ENCODE measurements around the gene MRPL49. TPM values are rescaled to one million over a fixed set of nuclear protein-coding genes. Genes with fewer than 3 reads are reported as not detected.

Gene MRPL49
- total RNA-seq: 10 to 100 TPM; 61.7 to 87.7 TPM

- H3K27me3 Mint-ChIP-seq: no peaks in the 10 kb centered on the region
- H3K27ac Mint-ChIP-seq: peak within 1 kb of the TSS; percentile 97
- peaks cover 86% of the 10 kb centered on the region for H3K36me3 Mint-ChIP-seq (ENCODE audit: low read depth)
- H3K9me3 Mint-ChIP-seq: no peaks in the 10 kb centered on the region
- peaks cover 23% of the 10 kb centered on the region for H3K4me1 Mint-ChIP-seq
- peak; percentile 91 for ATAC-seq (replicated peaks)
- peak within 1 kb of the TSS; percentile 99 for H3K4me3 Mint-ChIP-seq
Observed at GRCh38 chr11:65121865-65122696, at the start of gene MRPL49, which contains the start of gene FAU. MRPL49 (plus strand) TSS chr11:65122321; CDS start chr11:65122347, 26 bp downstream. FAU (minus strand) TSS chr11:65122134; CDS start chr11:65121813, 321 bp downstream.

DNA sequence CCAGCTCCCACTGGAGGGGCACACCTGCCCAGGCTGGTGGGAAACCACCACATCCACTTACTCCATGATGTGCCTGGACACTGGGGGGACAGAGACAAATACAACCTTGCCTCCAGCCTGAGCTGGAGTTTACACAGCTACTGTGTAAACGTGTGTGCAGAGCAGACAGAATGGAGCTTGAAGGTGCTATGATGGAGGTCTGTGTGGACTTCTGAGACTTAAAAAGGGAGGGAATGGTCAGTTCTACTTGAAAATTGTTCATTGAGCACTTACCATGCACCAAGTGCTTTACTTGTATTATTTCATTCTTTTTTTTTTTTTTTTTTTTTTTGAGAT lies 49.5 kb upstream of the MRPL49 start:
- H3K36me3 Mint-ChIP-seq (ENCODE audit: low read depth): peaks cover 17% of the 10 kb centered on the region
- no peaks in the 10 kb centered on the region for H3K27me3 Mint-ChIP-seq
- no peak overlapping the region for H3K4me3 Mint-ChIP-seq
- no peak for ATAC-seq (replicated peaks)
- no peaks in the 10 kb centered on the region for H3K9me3 Mint-ChIP-seq
- no peak overlapping the region for H3K27ac Mint-ChIP-seq
- H3K4me1 Mint-ChIP-seq: no peaks in the 10 kb centered on the region

GRCh38 chr11:65077451-65077850 lies 44.7 kb upstream of the MRPL49 start:
- Mint-ChIP-seq H3K4me3 (no peak overlapping the region), H3K36me3 (ENCODE audit: low read depth) (peaks cover 65% of the 10 kb centered on the region), H3K9me3 (no peaks in the 10 kb centered on the region), H3K27ac (no peak overlapping the region), H3K4me1 (peaks cover 18% of the 10 kb centered on the region), H3K27me3 (no peaks in the 10 kb centered on the region)
- no peak for ATAC-seq (replicated peaks)

- Mint-ChIP-seq H3K4me1 (peaks cover 24% of the 10 kb centered on the region), H3K9me3 (no peaks in the 10 kb centered on the region), H3K27me3 (no peaks in the 10 kb centered on the region), H3K36me3 (ENCODE audit: low read depth) (peaks cover 72% of the 10 kb centered on the region), H3K4me3 (peak overlapping the region; percentile 38), H3K27ac (peak overlapping the region; percentile 87)
- ATAC-seq (replicated peaks): peak; percentile 90
Observed at GRCh38 chr11:65078151-65078550, 44.0 kb upstream of the MRPL49 start.

DNA sequence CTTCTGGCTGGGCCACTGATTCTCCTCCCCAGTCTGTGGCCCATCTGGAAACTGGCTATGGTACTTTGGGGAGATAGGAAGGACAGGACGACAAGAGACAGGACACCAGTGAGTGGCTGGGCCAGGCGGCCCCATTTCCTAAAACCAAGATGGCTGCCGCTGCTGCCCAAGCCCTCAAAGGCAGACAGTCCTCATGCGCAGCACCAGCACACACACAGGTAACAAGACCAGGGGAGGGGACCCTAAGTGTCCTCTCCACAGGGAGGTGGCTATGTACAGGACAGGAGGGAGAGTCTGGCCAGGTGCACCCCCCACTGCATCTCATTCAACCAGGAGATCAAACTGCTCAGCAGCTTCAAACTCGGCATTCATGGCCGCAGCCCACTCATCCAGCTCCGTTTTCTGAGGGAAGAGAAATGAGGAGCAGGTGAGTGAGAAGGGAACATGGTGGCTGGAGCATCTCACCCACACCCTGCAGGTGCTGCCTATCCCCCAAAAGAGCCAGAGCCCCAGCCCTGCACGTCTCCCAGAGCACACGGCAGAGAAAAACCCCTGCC lies 43.3 kb upstream of the MRPL49 start:
- H3K4me3 Mint-ChIP-seq: peak overlapping the region; percentile 38
- peaks cover 79% of the 10 kb centered on the region for H3K36me3 Mint-ChIP-seq (ENCODE audit: low read depth)
- no peaks in the 10 kb centered on the region for H3K9me3 Mint-ChIP-seq
- H3K27ac Mint-ChIP-seq: peak overlapping the region; percentile 87
- H3K4me1 Mint-ChIP-seq: peaks cover 27% of the 10 kb centered on the region
- H3K27me3 Mint-ChIP-seq: no peaks in the 10 kb centered on the region
- no peak for ATAC-seq (replicated peaks)

GRCh38 chr11:65083134-65083833 lies 38.8 kb upstream of the MRPL49 start:
- H3K27ac Mint-ChIP-seq: peak overlapping the region; percentile 98
- peaks cover 35% of the 10 kb centered on the region for H3K4me1 Mint-ChIP-seq
- ATAC-seq (replicated peaks): peak; percentile 3
- H3K27me3 Mint-ChIP-seq: no peaks in the 10 kb centered on the region
- H3K4me3 Mint-ChIP-seq: peak overlapping the region; percentile 98
- peaks cover 91% of the 10 kb centered on the region for H3K36me3 Mint-ChIP-seq (ENCODE audit: low read depth)
- H3K9me3 Mint-ChIP-seq: no peaks in the 10 kb centered on the region

- Mint-ChIP-seq H3K4me1 (peaks cover 33% of the 10 kb centered on the region), H3K27me3 (no peaks in the 10 kb centered on the region), H3K9me3 (no peaks in the 10 kb centered on the region), H3K36me3 (ENCODE audit: low read depth) (peaks cover 91% of the 10 kb centered on the region), H3K4me3 (peak within 1 kb of the TSS; percentile 98), H3K27ac (peak within 1 kb of the TSS; percentile 98)
- ATAC-seq (replicated peaks): peak; percentile 94
Observed at GRCh38 chr11:65083834-65084597, 38.1 kb upstream of the MRPL49 start, which contains the start of the genes CDCA5 and ZFPL1. CDCA5 (minus strand) TSS chr11:65084040; CDS start chr11:65083978, 62 bp downstream. ZFPL1 (plus strand) TSS chr11:65084222; CDS start chr11:65084699, 477 bp downstream.

- no peaks in the 10 kb centered on the region for H3K9me3 Mint-ChIP-seq
- H3K27me3 Mint-ChIP-seq: no peaks in the 10 kb centered on the region
- peak overlapping the region; percentile 98 for H3K27ac Mint-ChIP-seq
- H3K36me3 Mint-ChIP-seq (ENCODE audit: low read depth): peaks cover 90% of the 10 kb centered on the region
- H3K4me1 Mint-ChIP-seq: peaks cover 33% of the 10 kb centered on the region
- ATAC-seq (replicated peaks): no peak
- H3K4me3 Mint-ChIP-seq: peak overlapping the region; percentile 98
Observed at GRCh38 chr11:65084598-65085375, 37.3 kb upstream of the MRPL49 start.

- ATAC-seq (replicated peaks): no peak
- no peaks in the 10 kb centered on the region for H3K27me3 Mint-ChIP-seq
- peak overlapping the region; percentile 98 for H3K4me3 Mint-ChIP-seq
- peaks cover 33% of the 10 kb centered on the region for H3K4me1 Mint-ChIP-seq
- peak overlapping the region; percentile 98 for H3K27ac Mint-ChIP-seq
- peaks cover 84% of the 10 kb centered on the region for H3K36me3 Mint-ChIP-seq (ENCODE audit: low read depth)
- H3K9me3 Mint-ChIP-seq: no peaks in the 10 kb centered on the region
Observed at GRCh38 chr11:65085446-65085845, 36.7 kb upstream of the MRPL49 start.

DNA sequence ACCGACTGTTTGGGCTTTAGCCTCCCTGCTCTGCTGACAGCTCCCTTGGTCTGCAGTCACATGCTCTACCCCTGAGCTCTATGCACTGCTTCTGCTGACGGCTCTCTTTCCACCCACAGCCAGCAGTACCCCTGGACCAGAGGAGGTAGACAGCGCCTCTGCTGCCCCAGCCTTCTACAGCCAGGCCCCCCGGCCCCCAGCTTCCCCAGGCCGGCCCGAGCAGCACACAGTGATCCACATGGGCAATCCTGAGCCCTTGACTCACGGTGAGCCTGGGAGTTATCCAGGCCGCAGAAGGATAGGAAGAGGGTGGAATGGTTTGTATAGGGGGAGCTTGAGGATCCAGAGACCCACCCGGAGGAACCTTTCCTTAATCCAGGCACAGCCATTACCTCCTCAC lies 35.3 kb upstream of the MRPL49 start:
- no peak for ATAC-seq (replicated peaks)
- Mint-ChIP-seq H3K4me3 (no peak overlapping the region), H3K4me1 (peaks cover 28% of the 10 kb centered on the region), H3K27ac (no peak overlapping the region), H3K36me3 (ENCODE audit: low read depth) (peaks cover 70% of the 10 kb centered on the region), H3K9me3 (no peaks in the 10 kb centered on the region), H3K27me3 (no peaks in the 10 kb centered on the region)

- Mint-ChIP-seq H3K36me3 (ENCODE audit: low read depth) (peaks cover 67% of the 10 kb centered on the region), H3K9me3 (no peaks in the 10 kb centered on the region), H3K27ac (no peak overlapping the region), H3K4me3 (no peak overlapping the region), H3K4me1 (peaks cover 28% of the 10 kb centered on the region), H3K27me3 (no peaks in the 10 kb centered on the region)
- ATAC-seq (replicated peaks): no peak
Observed at GRCh38 chr11:65087216-65087615, 34.9 kb upstream of the MRPL49 start.

GRCh38 chr11:65087827-65088226 lies 34.3 kb upstream of the MRPL49 start:
- peaks cover 61% of the 10 kb centered on the region for H3K36me3 Mint-ChIP-seq (ENCODE audit: low read depth)
- H3K27ac Mint-ChIP-seq: no peak overlapping the region
- H3K4me1 Mint-ChIP-seq: peaks cover 25% of the 10 kb centered on the region
- no peak overlapping the region for H3K4me3 Mint-ChIP-seq
- no peak for ATAC-seq (replicated peaks)
- H3K9me3 Mint-ChIP-seq: no peaks in the 10 kb centered on the region
- H3K27me3 Mint-ChIP-seq: no peaks in the 10 kb centered on the region

DNA sequence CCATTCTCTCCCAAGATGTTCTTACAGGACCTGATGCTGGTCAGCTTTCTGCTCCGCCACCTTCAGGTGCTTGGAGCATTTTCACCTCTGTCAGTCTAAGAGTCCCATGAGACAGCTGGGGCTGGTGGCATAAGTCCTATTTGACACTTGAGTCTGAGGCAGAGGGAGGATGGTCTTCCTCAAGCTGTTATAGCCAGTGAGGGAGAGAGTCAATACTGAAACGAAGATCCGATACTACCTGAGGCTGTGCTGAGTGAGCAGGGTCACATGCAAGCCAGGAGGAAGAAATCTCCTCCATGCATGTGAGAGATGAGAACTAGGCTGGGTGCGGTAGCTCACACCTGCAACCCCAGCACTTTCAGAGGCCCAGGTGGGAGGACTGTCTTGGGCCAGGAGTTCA lies 32.5 kb upstream of the MRPL49 start:
- no peaks in the 10 kb centered on the region for H3K9me3 Mint-ChIP-seq
- ATAC-seq (replicated peaks): no peak
- no peaks in the 10 kb centered on the region for H3K27me3 Mint-ChIP-seq
- peaks cover 43% of the 10 kb centered on the region for H3K36me3 Mint-ChIP-seq (ENCODE audit: low read depth)
- peaks cover 11% of the 10 kb centered on the region for H3K4me1 Mint-ChIP-seq
- peak overlapping the region; percentile 33 for H3K27ac Mint-ChIP-seq
- no peak overlapping the region for H3K4me3 Mint-ChIP-seq
